ENCODE results near the gene DTX4. TPM values are rescaled to one million over a fixed set of nuclear protein-coding genes. Genes with fewer than 3 reads are reported as not detected.

The DTX4 gene
- total RNA-seq, 1 donor from 2014 or later, result 9.9 TPM

DNA sequence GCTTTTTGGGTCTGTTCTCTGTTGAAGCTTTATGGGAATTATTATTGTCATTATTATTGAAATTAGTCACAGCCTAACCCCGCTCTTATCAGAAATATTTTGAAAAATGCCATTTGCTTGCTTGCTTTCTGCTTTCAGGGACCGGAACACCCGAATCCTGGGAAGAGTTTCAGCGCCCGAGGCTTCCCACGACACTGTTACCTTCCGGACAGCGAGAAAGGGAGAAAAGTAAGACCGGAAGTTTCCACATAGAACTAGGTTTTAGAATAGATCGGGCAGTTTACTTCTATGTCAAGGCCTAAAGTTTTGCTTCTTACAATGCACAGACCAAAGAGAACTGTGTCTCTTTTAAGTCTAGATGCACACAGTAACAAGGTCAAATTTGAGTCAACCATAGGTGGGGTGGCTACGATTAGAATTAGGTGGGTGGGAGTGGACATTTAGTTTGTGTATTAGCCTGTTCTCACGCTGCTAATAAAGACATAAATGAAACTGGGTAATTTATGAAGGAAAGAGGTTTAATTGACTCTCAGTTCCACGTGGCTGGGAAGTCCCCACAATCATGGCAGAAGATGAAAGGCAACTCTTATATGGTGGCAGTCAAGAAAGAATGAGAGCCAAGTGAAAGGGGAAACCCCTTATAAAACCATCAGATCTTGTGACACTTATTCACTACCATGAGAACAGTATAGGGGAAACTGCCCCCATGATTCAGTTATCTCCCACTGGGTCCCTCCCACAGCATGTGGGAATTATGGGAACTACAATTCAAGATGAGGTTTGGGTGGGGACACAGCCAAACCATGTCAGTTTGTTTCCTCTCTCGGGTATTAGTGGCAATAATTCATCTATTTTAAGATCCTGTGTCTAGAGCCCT is 27.9 kb downstream of the DTX4 start:
- H3K36me3 ChIP-seq (ENCODE audit: control insufficient read depth in 3 of 3, insufficient read depth in 3 of 3, low read length in 3 of 3), result peaks cover 0 to 5% (median 0%) of the 10 kb centered on the region in 3 donors
- no peak overlapping the region for H3K27ac ChIP-seq (ENCODE audit: low read depth, low read length)
- no peaks in the 10 kb centered on the region for H3K9me3 ChIP-seq (ENCODE audit: control insufficient read depth in 3 of 3, low read length in 3 of 3)
- no peaks in the 10 kb centered on the region for H3K27me3 ChIP-seq (ENCODE audit: control insufficient read depth in 3 of 3, insufficient read depth in 3 of 3, low read length in 3 of 3)
- H3K4me3 ChIP-seq (ENCODE audit: low read length in 3 of 3), result no peak overlapping the region
- peaks cover 5 to 7% (median 5%) of the 10 kb centered on the region in 3 donors for H3K4me1 ChIP-seq (ENCODE audit: control insufficient read depth in 3 of 3, insufficient read depth in 3 of 3, low read length in 3 of 3)
- no peak overlapping the region for H3K9ac ChIP-seq (ENCODE audit: low read depth in 1 of 3, low read length in 3 of 3)

- Histone ChIP-seq H3K27ac (ENCODE audit: low read depth, low read length) (no peak overlapping the region), H3K36me3 (ENCODE audit: control insufficient read depth in 3 of 3, insufficient read depth in 3 of 3, low read length in 3 of 3) (peaks cover 0 to 11% (median 0%) of the 10 kb centered on the region in 3 donors), H3K9ac (ENCODE audit: low read depth in 1 of 3, low read length in 3 of 3) (no peak overlapping the region), H3K4me1 (ENCODE audit: control insufficient read depth in 3 of 3, insufficient read depth in 3 of 3, low read length in 3 of 3) (peaks cover 5 to 7% (median 5%) of the 10 kb centered on the region in 3 donors), H3K27me3 (ENCODE audit: control insufficient read depth in 3 of 3, insufficient read depth in 3 of 3, low read length in 3 of 3) (no peaks in the 10 kb centered on the region), H3K9me3 (ENCODE audit: control insufficient read depth in 3 of 3, low read length in 3 of 3) (no peaks in the 10 kb centered on the region), H3K4me3 (ENCODE audit: low read length in 3 of 3) (no peak overlapping the region)
Observed at GRCh38 chr11:59200423-59200746, 28.5 kb downstream of the DTX4 start.

DNA sequence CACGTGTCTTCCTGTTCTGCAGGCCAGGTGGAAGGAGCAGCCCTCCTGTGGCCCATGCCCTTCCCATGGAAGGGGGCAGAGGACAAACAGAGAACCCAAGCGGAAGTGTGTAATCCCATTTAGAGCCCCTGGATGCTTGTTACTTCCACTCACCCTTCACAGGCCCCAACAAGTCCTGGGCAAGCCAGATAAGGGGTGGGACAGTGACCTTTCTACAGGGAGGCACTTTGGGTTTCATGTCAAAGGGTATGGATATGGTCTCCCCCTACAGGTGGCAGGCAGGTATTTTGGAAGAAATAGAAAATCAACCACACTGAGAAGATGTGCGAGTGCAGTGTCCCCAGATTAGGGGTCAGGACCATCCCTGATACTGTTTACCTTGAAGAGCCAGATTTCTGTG is 29.4 kb downstream of the DTX4 start:
- no peak overlapping the region for H3K4me3 ChIP-seq (ENCODE audit: low read length in 3 of 3)
- H3K27ac ChIP-seq (ENCODE audit: low read depth, low read length), result no peak overlapping the region

DNA sequence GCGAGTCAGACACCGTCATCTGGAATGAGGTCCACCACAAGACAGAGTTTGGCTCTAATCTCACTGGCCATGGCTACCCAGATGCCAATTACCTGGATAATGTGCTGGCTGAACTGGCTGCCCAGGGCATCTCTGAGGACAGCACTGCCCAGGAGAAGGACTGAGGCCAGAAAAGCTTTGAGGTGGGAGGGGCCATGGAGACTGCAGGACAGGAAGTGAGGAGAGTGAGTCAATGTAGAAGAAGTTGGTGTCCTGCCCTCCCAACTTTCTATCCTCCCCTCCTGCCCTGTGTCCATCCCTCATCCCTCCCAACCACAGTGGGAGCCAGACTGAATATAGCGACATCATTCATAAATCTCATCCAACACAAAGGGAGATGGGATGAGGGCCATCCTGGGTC is 32.8 kb downstream of the DTX4 start:
- Histone ChIP-seq H3K27me3 (ENCODE audit: control insufficient read depth in 3 of 3, insufficient read depth in 3 of 3, low read length in 3 of 3) (peaks cover 0 to 7% (median 6%) of the 10 kb centered on the region in 3 donors), H3K36me3 (ENCODE audit: control insufficient read depth in 3 of 3, insufficient read depth in 3 of 3, low read length in 3 of 3) (peaks cover 0 to 14% (median 0%) of the 10 kb centered on the region in 3 donors), H3K4me3 (ENCODE audit: low read length in 3 of 3) (no peak overlapping the region), H3K9me3 (ENCODE audit: control insufficient read depth in 3 of 3, low read length in 3 of 3) (no peaks in the 10 kb centered on the region), H3K27ac (ENCODE audit: low read depth, low read length) (no peak overlapping the region), H3K4me1 (ENCODE audit: control insufficient read depth in 3 of 3, insufficient read depth in 3 of 3, low read length in 3 of 3) (peaks cover 0 to 5% (median 0%) of the 10 kb centered on the region in 3 donors), H3K9ac (ENCODE audit: low read depth in 1 of 3, low read length in 3 of 3) (no peak overlapping the region)

More for the DNA sequence above, 29.4 kb downstream of the DTX4 start:
- H3K9me3 ChIP-seq (ENCODE audit: control insufficient read depth in 3 of 3, low read length in 3 of 3), result no peaks in the 10 kb centered on the region
- no peak overlapping the region for H3K9ac ChIP-seq (ENCODE audit: low read depth in 1 of 3, low read length in 3 of 3)
- peaks cover 5 to 7% (median 5%) of the 10 kb centered on the region in 3 donors for H3K4me1 ChIP-seq (ENCODE audit: control insufficient read depth in 3 of 3, insufficient read depth in 3 of 3, low read length in 3 of 3)
- no peaks in the 10 kb centered on the region for H3K27me3 ChIP-seq (ENCODE audit: control insufficient read depth in 3 of 3, insufficient read depth in 3 of 3, low read length in 3 of 3)
- H3K36me3 ChIP-seq (ENCODE audit: control insufficient read depth in 3 of 3, insufficient read depth in 3 of 3, low read length in 3 of 3), result peaks cover 0 to 14% (median 0%) of the 10 kb centered on the region in 3 donors

DNA sequence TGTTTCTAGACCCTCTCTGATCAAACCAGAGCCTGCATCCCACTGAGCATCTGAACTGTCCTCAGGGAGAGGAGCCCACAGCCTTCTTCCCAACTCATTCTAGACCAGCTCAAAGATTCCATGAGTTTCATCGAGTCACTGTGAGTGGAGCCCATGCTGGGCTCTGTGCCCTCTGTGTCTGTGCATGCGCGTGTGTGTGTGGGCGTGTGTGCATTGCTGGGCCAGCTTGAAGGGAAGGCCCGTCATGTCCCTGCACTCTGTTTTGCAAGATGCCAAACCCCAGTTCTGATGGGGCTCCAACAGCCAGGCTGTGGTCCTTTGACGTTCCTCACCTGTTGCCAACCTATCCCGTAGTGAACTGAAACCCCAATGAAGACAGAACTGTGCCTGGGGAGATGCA is 33.7 kb downstream of the DTX4 start:
- H3K9me3 ChIP-seq (ENCODE audit: control insufficient read depth in 3 of 3, low read length in 3 of 3), result no peaks in the 10 kb centered on the region
- peaks cover 0 to 5% (median 0%) of the 10 kb centered on the region in 3 donors for H3K4me1 ChIP-seq (ENCODE audit: control insufficient read depth in 3 of 3, insufficient read depth in 3 of 3, low read length in 3 of 3)
- H3K36me3 ChIP-seq (ENCODE audit: control insufficient read depth in 3 of 3, insufficient read depth in 3 of 3, low read length in 3 of 3), result peaks cover 0 to 14% (median 0%) of the 10 kb centered on the region in 3 donors
- no peak overlapping the region for H3K27ac ChIP-seq (ENCODE audit: low read depth, low read length)
- no peak overlapping the region for H3K4me3 ChIP-seq (ENCODE audit: low read length in 3 of 3)
- H3K9ac ChIP-seq (ENCODE audit: low read depth in 1 of 3, low read length in 3 of 3), result no peak overlapping the region
- peaks cover 0 to 7% (median 6%) of the 10 kb centered on the region in 3 donors for H3K27me3 ChIP-seq (ENCODE audit: control insufficient read depth in 3 of 3, insufficient read depth in 3 of 3, low read length in 3 of 3)

DNA sequence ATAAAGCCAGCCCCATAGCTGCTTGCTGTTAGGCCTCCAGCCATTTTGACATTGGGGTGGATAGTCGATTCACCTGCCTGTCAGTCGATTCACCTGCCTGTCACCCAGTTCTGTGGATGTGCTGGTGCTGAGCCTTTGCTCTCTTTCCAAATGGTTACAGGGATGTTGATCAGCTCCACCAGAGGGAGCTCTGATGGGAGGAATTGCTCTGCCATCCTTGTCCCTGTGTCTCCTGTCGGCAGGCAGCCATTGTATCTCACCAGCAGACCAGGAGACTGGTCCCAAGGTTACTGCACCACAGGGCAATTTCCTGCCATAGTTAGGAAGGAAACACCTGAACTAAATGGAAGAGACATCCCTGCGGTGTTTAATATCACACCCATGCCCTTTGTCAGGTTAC is 34.7 kb downstream of the DTX4 start:
- H3K27me3 ChIP-seq (ENCODE audit: control insufficient read depth in 3 of 3, insufficient read depth in 3 of 3, low read length in 3 of 3), result peaks cover 3 to 7% (median 6%) of the 10 kb centered on the region in 3 donors
- H3K9ac ChIP-seq (ENCODE audit: low read depth in 1 of 3, low read length in 3 of 3), result no peak overlapping the region
- H3K4me1 ChIP-seq (ENCODE audit: control insufficient read depth in 3 of 3, insufficient read depth in 3 of 3, low read length in 3 of 3), result peaks cover 0 to 5% (median 0%) of the 10 kb centered on the region in 3 donors
- no peak overlapping the region for H3K4me3 ChIP-seq (ENCODE audit: low read length in 3 of 3)
- no peaks in the 10 kb centered on the region for H3K9me3 ChIP-seq (ENCODE audit: control insufficient read depth in 3 of 3, low read length in 3 of 3)
- H3K27ac ChIP-seq (ENCODE audit: low read depth, low read length), result no peak overlapping the region
- peaks cover 0 to 12% (median 0%) of the 10 kb centered on the region in 3 donors for H3K36me3 ChIP-seq (ENCODE audit: control insufficient read depth in 3 of 3, insufficient read depth in 3 of 3, low read length in 3 of 3)

- H3K4me1 ChIP-seq (ENCODE audit: control insufficient read depth in 3 of 3, insufficient read depth in 3 of 3, low read length in 3 of 3), result peaks cover 0 to 5% (median 0%) of the 10 kb centered on the region in 3 donors
- peak overlapping the region in 1 of 3 donors; percentile 46 for H3K4me3 ChIP-seq (ENCODE audit: low read length in 3 of 3)
- H3K9ac ChIP-seq (ENCODE audit: low read depth in 1 of 3, low read length in 3 of 3), result no peak overlapping the region
- no peak overlapping the region for H3K27ac ChIP-seq (ENCODE audit: low read depth, low read length)
- H3K27me3 ChIP-seq (ENCODE audit: control insufficient read depth in 3 of 3, insufficient read depth in 3 of 3, low read length in 3 of 3), result peaks cover 3 to 7% (median 6%) of the 10 kb centered on the region in 3 donors
- H3K9me3 ChIP-seq (ENCODE audit: control insufficient read depth in 3 of 3, low read length in 3 of 3), result no peaks in the 10 kb centered on the region
- H3K36me3 ChIP-seq (ENCODE audit: control insufficient read depth in 3 of 3, insufficient read depth in 3 of 3, low read length in 3 of 3), result peaks cover 0 to 12% (median 0%) of the 10 kb centered on the region in 3 donors
Observed at GRCh38 chr11:59207988-59208451, 36.1 kb downstream of the DTX4 start.

DNA sequence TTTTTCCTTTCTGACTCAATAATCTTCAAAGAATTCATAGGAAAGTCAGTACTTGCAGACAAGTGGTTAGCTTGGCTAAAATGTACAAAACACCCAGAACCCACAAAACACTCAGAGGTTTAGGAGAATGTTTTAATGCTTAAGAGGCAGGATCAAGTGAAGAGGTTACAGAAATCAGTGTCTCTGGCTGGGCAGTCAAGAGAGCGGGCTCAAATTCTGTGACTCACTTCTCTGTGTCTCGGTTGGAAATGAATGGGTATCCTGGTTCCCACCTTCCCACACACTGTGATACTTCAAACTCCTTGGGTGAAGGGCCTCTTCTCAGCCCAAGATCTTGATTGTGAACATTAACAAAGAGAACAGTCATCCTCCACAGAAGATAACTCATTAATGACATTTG is 37.0 kb downstream of the DTX4 start:
- Histone ChIP-seq H3K27ac (ENCODE audit: low read depth, low read length) (no peak overlapping the region), H3K9me3 (ENCODE audit: control insufficient read depth in 3 of 3, low read length in 3 of 3) (no peaks in the 10 kb centered on the region), H3K9ac (ENCODE audit: low read depth in 1 of 3, low read length in 3 of 3) (no peak overlapping the region), H3K36me3 (ENCODE audit: control insufficient read depth in 3 of 3, insufficient read depth in 3 of 3, low read length in 3 of 3) (peaks cover 0 to 12% (median 0%) of the 10 kb centered on the region in 3 donors), H3K4me3 (ENCODE audit: low read length in 3 of 3) (peak overlapping the region in 1 of 3 donors; percentile 31), H3K27me3 (ENCODE audit: control insufficient read depth in 3 of 3, insufficient read depth in 3 of 3, low read length in 3 of 3) (peaks cover 3 to 7% (median 6%) of the 10 kb centered on the region in 3 donors), H3K4me1 (ENCODE audit: control insufficient read depth in 3 of 3, insufficient read depth in 3 of 3, low read length in 3 of 3) (peaks cover 0 to 5% (median 0%) of the 10 kb centered on the region in 3 donors)

- Histone ChIP-seq H3K27me3 (ENCODE audit: control insufficient read depth in 3 of 3, insufficient read depth in 3 of 3, low read length in 3 of 3) (peaks cover 0 to 3% (median 1%) of the 10 kb centered on the region in 3 donors), H3K27ac (ENCODE audit: low read depth, low read length) (peak overlapping the region; percentile 27), H3K9me3 (ENCODE audit: control insufficient read depth in 3 of 3, low read length in 3 of 3) (no peaks in the 10 kb centered on the region), H3K4me3 (ENCODE audit: low read length in 3 of 3) (peak overlapping the region in 2 of 3 donors; percentile 0 to 58), H3K36me3 (ENCODE audit: control insufficient read depth in 3 of 3, insufficient read depth in 3 of 3, low read length in 3 of 3) (no peaks in the 10 kb centered on the region), H3K9ac (ENCODE audit: low read depth in 1 of 3, low read length in 3 of 3) (no peak overlapping the region), H3K4me1 (ENCODE audit: control insufficient read depth in 3 of 3, insufficient read depth in 3 of 3, low read length in 3 of 3) (peaks cover 0 to 6% (median 0%) of the 10 kb centered on the region in 3 donors)
Observed at GRCh38 chr11:59212222-59212621, 40.3 kb downstream of the DTX4 start.
